VCaP (cell line): ENCODE data around the gene TOGARAM1.

Experiments
- H3K27ac ChIP-seq: fragments of 450-650 bp; 2 replicates; pipeline ENCODE4 v1.5.1; 2017
- CTCF ChIP-seq: fragments of 450-650 bp; conservative IDR thresholded peaks from 2 replicates; pipeline ENCODE4 v1.5.1; 2017; ENCODE audit warnings: mild to moderate bottlenecking, moderate library complexity

Gene TOGARAM1

GRCh38 chr14:44995770-44996294 is 33.8 kb downstream of the TOGARAM1 start:
- TF ChIP-seq CTCF: no peak

DNA sequence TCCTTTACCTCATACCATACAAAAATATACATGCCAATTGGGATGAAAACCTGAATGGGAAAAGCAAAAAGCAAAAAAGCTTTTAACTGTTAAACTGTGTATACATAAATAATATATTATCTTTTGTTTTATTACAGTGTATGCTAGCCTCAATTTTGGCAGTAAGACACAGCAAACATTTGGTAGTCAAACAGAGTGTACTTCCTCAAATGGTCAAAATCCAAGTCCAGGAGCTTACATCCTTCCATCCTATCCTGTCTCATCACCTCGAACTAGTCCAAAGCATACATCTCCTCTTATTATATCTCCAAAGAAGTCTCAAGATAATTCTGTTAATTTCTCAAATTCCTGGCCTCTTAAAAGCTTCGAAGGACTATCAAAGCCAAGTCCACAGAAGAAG is 41.9 kb downstream of the TOGARAM1 start:
- peak overlapping the region; percentile 62 for H3K27ac ChIP-seq

More at GRCh38 chr14:44995770-44996294, 33.8 kb downstream of the TOGARAM1 start:
- no peak overlapping the region for H3K27ac ChIP-seq

GRCh38 chr14:45015133-45015532 is 53.1 kb downstream of the TOGARAM1 start:
- no peak for TF ChIP-seq CTCF
- no peak overlapping the region for H3K27ac ChIP-seq

More for the DNA sequence above, 41.9 kb downstream of the TOGARAM1 start:
- no peak for TF ChIP-seq CTCF

DNA sequence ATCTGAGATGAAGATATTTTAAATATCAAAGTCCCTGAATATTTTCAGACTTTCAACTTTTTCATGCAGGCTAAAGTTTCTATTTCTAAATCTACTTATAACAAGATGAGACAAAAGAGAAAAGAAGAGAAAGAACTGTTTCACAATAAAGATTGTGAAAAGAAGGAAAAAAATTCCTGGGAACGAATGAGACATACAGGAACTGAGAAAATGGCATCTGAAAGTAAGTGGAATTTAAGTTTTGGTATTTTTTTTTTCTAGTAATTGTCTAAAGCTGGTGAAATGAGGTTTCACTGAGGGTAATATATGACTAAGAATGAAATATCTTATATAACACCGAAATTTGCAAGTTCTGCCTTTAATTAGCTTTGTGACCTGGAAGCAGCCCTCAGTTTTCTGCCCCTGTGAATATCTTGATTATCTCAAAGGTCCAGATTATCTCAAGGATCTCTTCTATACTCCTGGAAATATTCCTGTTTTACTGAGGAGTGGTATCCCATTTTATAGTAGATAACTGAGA is 66.2 kb downstream of the TOGARAM1 start:
- H3K27ac ChIP-seq: no peak overlapping the region
- no peak for TF ChIP-seq CTCF

- H3K27ac ChIP-seq: no peak overlapping the region
- TF ChIP-seq CTCF: no peak
Measured at GRCh38 chr14:45034730-45035129, 72.7 kb downstream of the TOGARAM1 start.

GRCh38 chr14:45038256-45038655 is 76.3 kb downstream of the TOGARAM1 start:
- no peak overlapping the region for H3K27ac ChIP-seq
- no peak for TF ChIP-seq CTCF

DNA sequence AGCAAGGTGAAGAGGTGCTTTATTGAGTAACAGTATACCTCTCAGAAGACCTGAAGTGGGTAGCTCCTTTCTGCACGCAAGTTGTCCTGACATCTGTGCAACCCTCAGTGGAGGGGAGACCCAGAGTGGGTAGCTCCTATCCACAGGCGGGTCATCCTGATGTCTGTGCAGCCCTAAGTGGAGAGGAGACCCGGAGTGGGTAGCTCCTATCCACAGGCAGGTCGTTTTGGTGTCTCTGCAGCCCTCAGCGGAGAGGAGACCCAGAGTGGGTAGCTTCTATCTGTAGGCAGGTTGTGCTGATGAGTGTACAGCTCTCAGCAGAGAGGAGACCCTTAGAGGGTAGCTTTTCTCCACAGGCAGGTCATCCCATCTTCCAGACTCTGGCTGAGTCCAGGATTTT is 76.9 kb downstream of the TOGARAM1 start:
- no peak overlapping the region for H3K27ac ChIP-seq
- no peak for TF ChIP-seq CTCF
